ENCODE measurements around the gene POTEC. TPM values are rescaled to one million over a fixed set of nuclear protein-coding genes. Genes with fewer than 3 reads are reported as not detected.
"Not testable (repeated sequence)": the region's sequence is repeated elsewhere in the genome, so short reads cannot be mapped to it uniquely, and the experiment has no call there.

The POTEC gene
- polyA plus RNA-seq, 6 donors from 2014 or later: not detected

GRCh38 chr18:14473250-14474006 lies 70.0 kb downstream of the POTEC start:
- H3K4me3 Mint-ChIP-seq; DNase-seq; H3K27me3 Mint-ChIP-seq; H3K36me3 Mint-ChIP-seq; H3K9me3 Mint-ChIP-seq; H3K27ac Mint-ChIP-seq; H3K4me1 Mint-ChIP-seq; ATAC-seq (ENCODE audit: low read depth in 2 of 2): not testable (repeated sequence)

GRCh38 chr18:14471286-14471685 lies 72.1 kb downstream of the POTEC start:
- not testable (repeated sequence) for H3K9me3 Mint-ChIP-seq; H3K36me3 Mint-ChIP-seq; H3K27ac Mint-ChIP-seq; H3K27me3 Mint-ChIP-seq; H3K4me3 Mint-ChIP-seq; H3K4me1 Mint-ChIP-seq; DNase-seq; ATAC-seq (ENCODE audit: low read depth in 2 of 2)

GRCh38 chr18:14470446-14470845 lies 73.0 kb downstream of the POTEC start:
- H3K9me3 Mint-ChIP-seq; H3K27ac Mint-ChIP-seq; H3K27me3 Mint-ChIP-seq; H3K4me1 Mint-ChIP-seq; ATAC-seq (ENCODE audit: low read depth in 2 of 2); H3K4me3 Mint-ChIP-seq; H3K36me3 Mint-ChIP-seq; DNase-seq: not testable (repeated sequence)

GRCh38 chr18:14470046-14470445 lies 73.4 kb downstream of the POTEC start:
- H3K36me3 Mint-ChIP-seq; H3K4me3 Mint-ChIP-seq; H3K27ac Mint-ChIP-seq; H3K9me3 Mint-ChIP-seq; H3K27me3 Mint-ChIP-seq; H3K4me1 Mint-ChIP-seq; ATAC-seq (ENCODE audit: low read depth in 2 of 2); DNase-seq: not testable (repeated sequence)

- not testable (repeated sequence) for H3K4me1 Mint-ChIP-seq; H3K27ac Mint-ChIP-seq; H3K4me3 Mint-ChIP-seq; H3K36me3 Mint-ChIP-seq; H3K27me3 Mint-ChIP-seq; ATAC-seq (ENCODE audit: low read depth in 2 of 2); DNase-seq
- peaks cover 5 to 18% (median 11%) of the 10 kb centered on the region in 7 donors for H3K9me3 Mint-ChIP-seq
These were observed 77.4 kb downstream of the POTEC start for GRCh38 chr18:14465989-14466388.

Other genes starting within 250 kb of the POTEC start
- gene ANKRD30B, start 204.6 kb upstream of the POTEC start, polyA plus RNA-seq (ENCODE audit: low read depth in 6 of 6): under 1 TPM in 1 of 6 donors, not detected in 5; 0.11 TPM

Data from naive B cell (primary cell).